ENCODE measurements around the gene CEP131. TPM values are rescaled to one million over a fixed set of nuclear protein-coding genes. Genes with fewer than 3 reads are reported as not detected.
"Not testable (repeated sequence)": the region's sequence is repeated elsewhere in the genome, so short reads cannot be mapped to it uniquely, and the experiment has no call there.

Gene CEP131
- total and polyA plus RNA-seq, 2 of the 8 experiments (the other 6 are each of a cell fraction or from before 2014, with no cell fraction given), result 5.9 to 23.2 TPM

DNA sequence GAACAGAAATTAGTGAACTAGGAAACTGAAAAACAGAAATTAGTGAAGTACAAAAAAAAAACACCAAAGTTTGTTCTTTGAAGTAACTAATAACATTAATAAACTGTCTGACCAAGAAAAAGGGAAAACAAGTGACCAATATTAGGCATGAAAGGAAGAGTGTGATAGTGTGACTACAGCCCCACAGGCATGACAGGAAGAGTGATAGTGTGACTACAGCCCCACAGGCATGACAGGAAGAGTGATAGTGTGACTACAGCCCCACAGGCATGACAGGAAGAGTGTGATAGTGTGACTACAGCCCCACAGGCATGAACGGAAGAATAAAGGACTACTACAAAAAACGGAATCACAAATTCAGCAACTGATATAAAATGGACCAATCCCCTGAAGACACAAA lies 4.9 kb upstream of the CEP131 start:
- H3K4ac ChIP-seq (replicated peaks; ENCODE audit: insufficient read length, low read depth, low read length); DNase-seq (ENCODE audit: low read depth in 1 of 2, low spot score in 2 of 2); H2BK20ac ChIP-seq (ENCODE audit: low read length); H2BK15ac ChIP-seq (ENCODE audit: low read length); H4K20me1 ChIP-seq (replicated peaks in 1 of 2; ENCODE audit: control insufficient read depth in 1 of 2, insufficient read depth in 2 of 2, low read length in 2 of 2); H3K23me2 ChIP-seq (ENCODE audit: low read depth, low read length); H2BK12ac ChIP-seq (ENCODE audit: low read depth, low read length); H3K14ac ChIP-seq (ENCODE audit: insufficient read length); H3K9ac ChIP-seq (replicated peaks in 1 of 4; ENCODE audit: extremely low read depth in 1 of 4, low read depth in 3 of 4, low read length in 3 of 4); H3K27me3 ChIP-seq (replicated peaks in 1 of 4; ENCODE audit: control insufficient read depth in 3 of 4, extremely low read depth in 1 of 4, insufficient read depth in 3 of 4, low read length in 3 of 4); CTCF ChIA-PET (ENCODE audit: partially characterized antibody); FAIRE-seq; H4K5ac ChIP-seq (ENCODE audit: insufficient read length, low read depth, low read length); H3K9me3 ChIP-seq (ENCODE audit: insufficient read depth in 2 of 2, low read depth in 1 of 2, low read length in 1 of 2); H3K4me1 ChIP-seq (replicated peaks in 1 of 4; ENCODE audit: control insufficient read depth in 3 of 4, insufficient read depth in 4 of 4, low read length in 3 of 4); H3K56ac ChIP-seq (replicated peaks; ENCODE audit: insufficient read length, low read depth, low read length); H2AK5ac ChIP-seq (ENCODE audit: low read depth, low read length); H2AFZ ChIP-seq (ENCODE audit: low read length); H2BK5ac ChIP-seq (ENCODE audit: low read depth, low read length); POLR2A ChIA-PET (ENCODE audit: partially characterized antibody); H3K18ac ChIP-seq (ENCODE audit: extremely low read depth, low read length); H3K79me2 ChIP-seq (ENCODE audit: control insufficient read depth in 1 of 2, insufficient read depth in 2 of 2, low read length in 2 of 2); H3K23ac ChIP-seq (ENCODE audit: insufficient read length); H3K4me2 ChIP-seq (ENCODE audit: insufficient read depth in 1 of 2, low read depth in 2 of 2, low read length in 2 of 2); H2BK120ac ChIP-seq (replicated peaks; ENCODE audit: low read depth, low read length); H3K27ac ChIP-seq (ENCODE audit: low read depth, low read length); H3K79me1 ChIP-seq (ENCODE audit: low read depth, low read length); H3K4me3 ChIP-seq (ENCODE audit: extremely low read depth in 1 of 4, insufficient read depth in 2 of 4, low read depth in 3 of 4, low read length in 4 of 4); H4K91ac ChIP-seq (replicated peaks; ENCODE audit: insufficient read length, low read length); H4K8ac ChIP-seq (ENCODE audit: extremely low read depth, insufficient read depth, low read length): not testable (repeated sequence)
- 78% methylated on average over 2 of the region's 2 CpGs; no CpG with 5 or more reads in 1 of the 2 experiments for WGBS, 2 experiments (ENCODE audit: extremely low coverage in 1 of 2, insufficient coverage in 1 of 2, insufficient read length in 1 of 2, insufficient replicate concordance in 2 of 2, low coverage in 1 of 2, low lambda C conversion rate in 2 of 2, missing lambda C conversion rate in 1 of 2)
- H3K36me3 ChIP-seq (ENCODE audit: control insufficient read depth in 2 of 4, insufficient read depth in 4 of 4, low read length in 3 of 4), result peaks cover 0 to 16% (median 4%) of the 10 kb centered on the region in 4 experiments; a peak in 5 of 8 replicates

All from H1 (cell line).